Inferior parietal cortex (tissue), 1 donor: Measurements from ENCODE around the gene VMAC.

ENCODE experiments used
- DNase-seq: peaks from one replicate; pipeline ENCODE4 v3.0.0-alpha.2; 2016; ENCODE audit errors: extremely low spot score

VMAC gene

DNA sequence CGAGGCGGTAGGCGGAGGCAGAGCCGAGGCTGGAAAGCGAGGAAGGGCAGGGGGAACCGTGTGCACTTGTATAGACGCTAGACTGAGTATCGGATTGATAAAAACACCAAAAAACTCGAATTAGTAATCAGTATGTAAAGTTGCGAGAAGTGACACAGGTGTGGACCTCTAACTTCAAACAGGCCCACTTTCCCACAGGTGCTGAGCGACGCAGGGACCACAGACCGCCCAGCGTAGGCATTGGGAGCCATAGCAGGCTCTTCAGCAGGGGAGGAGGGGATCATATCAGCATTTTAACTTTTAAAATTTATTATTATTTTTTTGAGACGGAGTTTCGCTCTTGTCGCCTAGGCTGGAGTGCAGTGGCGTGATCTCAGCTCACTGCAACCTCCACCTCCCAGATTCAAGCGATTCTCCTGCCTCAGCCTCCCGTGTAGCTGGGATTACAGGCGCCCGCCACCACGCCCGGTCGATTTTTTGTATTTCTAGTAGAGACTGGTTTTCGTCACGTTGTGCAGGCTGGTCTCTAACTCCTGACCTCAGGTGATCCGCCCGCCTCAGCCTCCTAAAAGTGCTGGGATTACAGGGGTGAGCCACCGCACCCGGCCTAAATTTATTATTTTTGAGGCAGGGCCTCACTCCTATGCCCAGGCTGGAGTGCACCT is 574 bp downstream of the VMAC start:
- DNase-seq: no peak

DNA sequence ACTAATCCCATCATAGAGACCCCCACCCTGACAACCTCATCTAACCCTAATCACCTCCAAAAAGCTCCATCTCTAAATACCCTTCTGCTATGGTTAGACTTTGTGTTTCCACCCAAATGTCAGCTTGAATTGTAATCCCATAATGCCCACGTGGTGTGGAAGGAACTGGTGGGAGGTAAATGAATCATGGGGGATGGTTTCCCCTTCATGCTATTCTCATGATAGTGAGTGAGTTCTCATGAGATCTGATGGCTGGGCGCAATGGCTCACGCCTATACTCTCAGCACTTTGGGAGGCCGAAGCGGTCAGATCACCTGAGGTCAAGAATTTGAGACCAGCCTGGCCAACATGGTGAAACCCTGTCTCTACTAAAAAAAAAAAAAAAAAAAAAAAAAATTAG is 2.6 kb downstream of the VMAC start:
- DNase-seq: no peak

DNA sequence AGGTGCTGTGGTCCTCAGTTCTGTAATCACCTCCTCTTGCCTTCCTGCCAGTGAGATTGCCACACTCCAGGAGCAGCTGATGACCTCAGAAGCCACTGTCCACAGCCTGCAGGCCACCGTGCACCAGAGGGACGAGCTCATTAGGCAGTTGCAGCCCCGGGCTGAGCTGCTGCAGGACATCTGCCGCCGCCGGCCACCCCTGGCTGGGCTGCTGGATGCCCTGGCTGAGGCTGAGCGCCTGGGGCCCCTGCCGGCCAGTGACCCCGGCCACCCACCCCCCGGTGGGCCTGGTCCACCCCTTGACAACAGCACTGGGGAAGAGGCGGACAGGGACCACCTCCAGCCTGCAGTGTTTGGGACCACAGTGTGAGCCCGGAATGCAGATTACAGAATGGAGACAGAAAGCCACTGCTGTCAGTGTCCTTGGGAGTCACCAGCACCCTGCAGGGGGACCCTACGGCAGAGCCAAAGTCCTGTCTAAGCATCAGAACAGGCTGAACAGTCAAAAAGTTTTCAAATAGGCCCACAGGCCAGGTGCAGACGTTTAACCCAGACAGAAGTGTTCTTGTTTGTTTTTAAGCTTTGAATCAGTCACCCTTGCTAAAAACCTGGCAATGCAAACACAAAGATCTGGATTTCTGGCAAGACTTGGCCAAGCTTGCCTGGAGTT is 4.2 kb downstream of the VMAC start:
- DNase-seq: no peak

DNA sequence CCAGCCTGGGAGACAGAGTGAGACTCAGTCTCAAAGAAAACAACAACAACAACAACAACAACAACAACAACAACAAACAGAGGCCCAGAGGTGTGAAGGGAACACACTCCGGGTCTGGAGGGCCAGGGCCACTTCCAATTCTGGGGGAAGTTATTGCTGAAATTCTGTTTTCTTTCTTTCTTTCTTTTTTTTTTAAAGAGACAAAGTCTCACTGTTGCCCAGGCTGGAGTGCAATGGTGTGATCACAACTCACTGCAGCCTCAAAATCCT is 5.9 kb downstream of the VMAC start:
- no peak for DNase-seq

DNA sequence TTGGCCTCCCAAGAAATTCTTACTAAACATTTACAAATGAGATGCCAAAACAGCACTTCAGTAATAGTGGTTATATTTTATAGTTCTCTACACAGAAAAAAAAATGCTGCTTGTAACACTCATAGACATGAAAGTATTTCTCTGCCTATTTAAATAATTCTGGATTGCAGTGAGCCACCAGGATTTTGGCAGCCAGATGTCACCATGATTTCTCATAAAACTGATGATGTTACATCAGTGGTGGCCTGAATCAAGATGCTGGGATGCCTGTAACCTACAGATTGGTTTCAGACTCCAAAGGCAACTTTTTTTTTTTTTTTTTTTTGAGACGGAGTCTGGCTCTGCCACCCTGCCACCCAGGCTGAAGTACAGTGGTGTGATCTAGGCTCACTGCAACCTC is 6.7 kb downstream of the VMAC start:
- DNase-seq: no peak

DNA sequence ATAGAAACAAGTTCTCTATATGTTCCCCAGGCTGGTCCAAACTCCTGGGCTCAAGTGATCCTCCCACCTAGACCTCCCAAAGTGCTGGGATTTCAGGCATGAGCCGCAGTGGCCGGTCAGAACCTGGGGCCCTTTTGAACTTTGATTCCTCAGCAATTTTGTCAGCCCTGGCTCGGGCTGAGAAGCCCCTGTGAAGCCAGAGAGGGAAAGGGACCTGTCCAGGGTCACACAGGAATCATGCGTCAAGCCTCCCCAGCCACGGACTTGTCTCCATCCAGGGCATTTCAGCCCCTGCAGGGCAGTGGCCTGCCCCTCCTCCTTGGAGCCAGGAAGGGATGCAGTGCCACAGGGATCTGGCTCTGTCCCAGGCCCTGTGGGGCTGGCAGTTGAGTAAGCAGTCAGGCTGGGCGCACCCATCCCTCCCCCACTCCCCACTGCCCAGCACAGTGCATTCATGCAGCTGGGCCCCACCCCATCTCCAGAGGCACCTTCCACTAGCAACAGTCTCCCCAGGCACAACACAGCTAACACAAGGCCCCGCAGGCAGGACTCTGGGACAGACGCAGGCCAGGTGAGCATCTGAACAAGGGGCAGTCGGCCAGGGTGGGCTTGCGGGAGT is 9.2 kb downstream of the VMAC start, which contains the start of gene CAPS:
CAPS (plus strand) TSS at position 516 of the 619 bp plus-strand sequence. CDS start 153 bp downstream, outside the sequence.
- DNase-seq: no peak

DNA sequence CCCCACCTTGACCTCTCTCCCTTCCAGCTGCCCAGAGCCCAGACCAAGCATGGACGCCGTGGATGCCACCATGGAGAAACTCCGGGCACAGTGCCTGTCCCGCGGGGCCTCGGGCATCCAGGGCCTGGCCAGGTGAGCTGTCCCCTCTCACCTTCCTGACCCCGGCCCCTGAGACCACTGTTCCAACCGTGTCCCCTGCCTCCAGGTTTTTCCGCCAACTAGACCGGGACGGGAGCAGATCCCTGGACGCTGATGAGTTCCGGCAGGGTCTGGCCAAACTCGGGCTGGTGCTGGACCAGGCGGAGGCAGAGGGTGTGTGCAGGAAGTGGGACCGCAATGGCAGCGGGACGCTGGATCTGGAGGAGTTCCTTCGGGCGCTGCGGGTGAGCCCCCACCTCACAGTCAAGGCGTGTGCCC is 9.7 kb downstream of the VMAC start:
- no peak for DNase-seq

DNA sequence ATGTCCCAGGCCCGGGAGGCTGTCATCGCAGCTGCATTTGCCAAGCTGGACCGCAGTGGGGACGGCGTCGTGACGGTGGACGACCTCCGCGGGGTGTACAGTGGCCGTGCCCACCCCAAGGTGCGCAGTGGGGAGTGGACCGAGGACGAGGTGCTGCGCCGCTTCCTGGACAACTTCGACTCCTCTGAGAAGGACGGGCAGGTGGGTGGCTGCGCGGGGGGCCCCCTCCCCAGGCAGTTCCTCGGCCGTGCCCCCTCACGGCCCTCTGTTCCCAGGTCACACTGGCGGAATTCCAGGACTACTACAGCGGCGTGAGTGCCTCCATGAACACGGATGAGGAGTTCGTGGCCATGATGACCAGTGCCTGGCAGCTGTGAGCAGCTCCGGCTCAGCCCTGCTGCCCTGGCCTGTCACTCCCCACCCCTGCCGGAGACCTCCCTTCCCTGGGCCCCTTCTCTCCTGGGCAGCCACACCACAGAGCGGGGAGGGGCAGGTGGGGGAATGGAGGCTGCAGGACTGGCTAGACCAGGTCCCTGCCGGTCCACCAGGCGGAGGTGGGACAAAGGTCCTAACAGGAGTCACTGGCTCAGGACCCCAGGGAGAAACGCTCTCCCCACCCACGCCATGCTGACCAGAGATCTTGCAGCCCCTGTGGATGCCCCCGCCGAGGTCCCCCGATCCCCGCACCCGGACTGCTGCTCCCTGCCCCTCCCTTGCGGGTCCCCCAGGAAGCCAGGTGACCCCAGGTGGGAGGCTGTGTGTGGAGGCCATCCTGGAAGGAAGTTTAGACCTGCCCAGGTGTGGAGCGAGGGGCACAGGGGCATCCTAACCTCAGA is 10.5 kb downstream of the VMAC start:
- DNase-seq: no peak

DNA sequence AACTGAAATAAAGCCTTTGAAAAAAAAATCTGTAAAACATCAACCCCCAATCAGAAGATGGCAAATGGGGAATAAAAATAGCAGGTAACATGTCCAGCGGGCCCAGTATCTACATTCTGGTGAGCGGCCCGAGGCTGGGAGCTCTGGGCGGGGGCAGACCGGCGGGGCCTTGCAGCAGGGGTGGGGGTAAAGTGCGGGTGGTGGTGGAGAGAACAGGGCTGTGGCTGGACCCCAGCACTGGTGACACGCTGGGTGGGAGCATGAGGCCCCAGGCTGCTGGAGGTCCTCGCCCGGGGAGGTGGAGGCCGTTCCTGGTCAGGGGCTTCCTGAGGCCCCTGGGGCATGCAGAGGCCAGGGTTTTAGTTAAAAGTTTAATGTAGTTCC is 11.1 kb downstream of the VMAC start:
- DNase-seq: no peak

DNA sequence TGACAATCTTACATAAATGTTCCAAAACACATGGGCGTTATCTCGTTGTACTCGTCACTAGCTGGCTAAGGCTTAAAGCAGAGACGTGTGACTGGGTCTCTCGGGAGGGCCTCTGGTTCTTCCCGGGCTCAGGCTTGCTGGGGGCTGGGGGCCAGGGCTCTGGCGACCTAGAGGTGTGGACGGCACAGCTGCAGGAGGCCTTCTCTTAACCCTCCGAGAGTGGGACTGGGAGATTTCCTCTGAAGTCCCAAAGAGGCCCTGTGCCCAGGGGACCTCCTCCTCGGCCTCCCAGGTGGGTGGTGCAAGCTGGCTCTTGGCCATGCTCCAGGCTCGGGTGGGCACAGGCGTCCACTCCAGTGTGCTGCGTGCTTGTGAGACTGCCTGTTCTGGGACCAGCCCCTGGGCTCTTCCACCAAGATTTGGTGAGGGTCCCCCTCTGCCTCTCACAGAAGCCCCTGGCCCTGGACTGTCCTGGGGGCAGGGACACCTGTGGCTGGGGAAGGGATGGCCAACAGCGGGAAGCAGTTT is 11.6 kb downstream of the VMAC start:
- no peak for DNase-seq

DNA sequence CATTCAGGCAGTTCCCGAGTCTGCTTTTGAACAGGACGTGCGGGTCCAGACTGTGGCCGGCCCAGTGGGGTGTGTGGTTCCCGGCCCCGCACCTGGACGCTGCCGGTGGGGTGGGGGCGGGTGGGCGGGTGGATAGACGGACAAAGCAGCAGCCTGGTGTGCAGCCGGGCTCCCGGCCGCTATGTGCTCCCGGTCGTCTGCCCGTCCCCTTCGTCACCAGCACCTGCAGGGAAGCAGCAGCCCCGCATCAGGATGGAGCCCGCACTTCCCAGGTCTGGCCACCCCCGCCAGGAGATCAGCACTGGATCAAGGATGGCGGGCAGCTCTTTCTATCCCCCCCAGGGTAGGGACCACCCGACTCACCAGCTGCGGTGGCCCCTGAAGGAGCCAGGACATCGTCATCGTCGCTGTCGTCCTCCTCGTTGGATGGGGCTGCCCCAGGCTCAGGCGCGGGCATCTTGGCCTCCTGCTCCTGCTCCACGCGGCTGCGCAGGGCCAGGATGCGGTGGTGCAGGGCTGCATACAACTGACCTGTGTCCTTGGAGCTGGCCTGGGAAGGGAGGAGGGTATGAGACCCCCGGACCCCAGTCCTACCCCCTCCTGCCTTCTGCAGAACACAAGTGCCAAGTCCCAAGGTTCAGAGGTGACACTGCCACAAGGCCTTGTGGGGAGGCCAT is 12.9 kb downstream of the VMAC start:
- DNase-seq: no peak

DNA sequence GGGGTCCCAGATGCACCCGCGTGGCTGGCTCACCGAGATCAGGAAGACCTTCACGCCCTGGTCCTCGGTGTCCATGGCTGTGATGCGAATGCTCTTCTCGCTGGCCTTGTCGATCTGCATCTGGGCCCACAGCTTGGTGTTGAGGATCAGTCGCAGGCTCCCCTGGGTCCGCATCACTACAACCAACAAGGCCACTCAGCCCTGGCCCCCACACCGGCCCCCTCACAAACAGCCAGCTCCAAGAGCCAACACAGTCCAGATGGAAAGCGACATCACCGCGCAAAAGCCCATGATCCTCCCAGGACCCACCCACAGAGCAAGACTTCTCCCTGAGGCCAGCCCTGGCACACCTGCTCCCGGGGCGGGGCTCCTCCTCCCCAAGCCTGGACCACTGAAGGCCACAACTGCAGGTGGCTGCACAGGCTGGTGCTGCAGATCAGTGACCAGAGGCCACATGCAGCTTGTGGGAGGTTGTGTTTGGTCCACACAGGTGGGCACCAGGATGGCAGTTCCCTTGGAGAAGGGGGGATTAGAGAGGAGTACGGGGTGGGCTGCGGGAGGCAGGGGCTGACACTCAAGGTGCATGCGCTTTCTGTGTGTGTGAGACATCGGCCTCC is 13.9 kb downstream of the VMAC start:
- DNase-seq: no peak

DNA sequence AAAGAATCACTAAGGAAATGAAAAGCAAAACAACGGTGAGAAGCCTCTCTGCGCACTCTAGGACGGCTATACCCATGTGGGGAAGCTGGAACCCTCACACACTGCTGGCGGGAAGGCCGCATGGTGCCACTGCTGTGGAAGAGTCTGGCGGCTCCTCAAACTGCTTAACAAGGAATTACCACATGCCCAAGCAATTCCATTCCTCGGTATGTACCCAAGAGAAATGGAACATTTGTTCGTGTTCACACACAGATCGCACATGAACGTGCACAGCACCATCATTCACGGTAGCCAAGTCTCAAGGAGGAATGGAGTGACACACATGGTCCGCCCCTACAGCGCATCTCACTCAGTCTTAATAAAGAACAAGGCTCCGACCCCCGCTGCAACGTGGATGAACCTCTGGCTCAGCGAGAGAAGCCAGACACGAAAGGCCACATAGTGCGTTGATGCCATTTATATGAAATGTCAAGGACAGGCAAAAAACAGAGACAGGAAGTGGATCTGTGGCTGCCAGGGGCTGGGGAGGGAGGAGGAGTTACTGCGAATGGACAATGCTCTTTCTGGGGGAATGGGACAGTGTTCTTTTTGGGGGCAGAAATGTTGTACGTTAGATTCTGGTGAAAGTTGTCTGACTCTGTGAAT is 17.0 kb downstream of the VMAC start:
- DNase-seq: no peak

DNA sequence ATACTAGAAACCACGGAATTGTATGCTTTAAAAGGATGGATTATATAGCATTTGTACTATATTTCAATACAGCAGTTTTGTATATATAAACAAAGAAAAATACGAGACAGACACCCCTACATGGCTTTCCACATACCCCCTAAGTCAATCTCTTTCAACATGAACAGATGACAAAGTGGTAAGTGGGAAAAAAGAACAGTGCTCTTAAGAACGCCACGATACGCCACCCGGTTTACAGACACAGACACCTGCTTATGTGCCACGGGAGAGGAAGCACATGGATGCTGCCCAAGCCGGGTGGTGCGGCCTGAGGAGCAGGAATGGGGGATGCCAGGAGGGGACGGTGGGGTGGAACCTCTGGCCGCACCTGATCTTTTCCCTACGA is 17.5 kb downstream of the VMAC start:
- DNase-seq: no peak

DNA sequence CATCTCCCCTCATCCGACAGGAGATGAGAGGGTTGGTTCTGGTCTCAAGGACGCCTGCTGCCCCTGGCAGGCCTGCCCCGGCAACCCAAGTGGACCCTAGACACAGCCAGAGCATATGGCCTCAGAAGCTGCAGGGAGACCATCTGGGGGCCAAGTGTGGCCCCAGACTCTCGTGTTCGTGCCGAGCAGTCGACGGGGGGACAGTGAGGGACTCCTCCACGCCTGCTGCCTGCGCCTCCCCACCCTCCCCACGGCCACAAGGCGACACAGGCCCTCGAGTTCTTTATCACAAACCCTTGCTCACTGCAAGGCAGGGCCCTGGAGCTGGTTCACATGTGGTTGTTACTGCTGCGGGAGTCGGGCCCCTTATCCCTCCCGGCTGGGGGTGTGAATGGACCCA is 18.7 kb downstream of the VMAC start:
- no peak for DNase-seq

DNA sequence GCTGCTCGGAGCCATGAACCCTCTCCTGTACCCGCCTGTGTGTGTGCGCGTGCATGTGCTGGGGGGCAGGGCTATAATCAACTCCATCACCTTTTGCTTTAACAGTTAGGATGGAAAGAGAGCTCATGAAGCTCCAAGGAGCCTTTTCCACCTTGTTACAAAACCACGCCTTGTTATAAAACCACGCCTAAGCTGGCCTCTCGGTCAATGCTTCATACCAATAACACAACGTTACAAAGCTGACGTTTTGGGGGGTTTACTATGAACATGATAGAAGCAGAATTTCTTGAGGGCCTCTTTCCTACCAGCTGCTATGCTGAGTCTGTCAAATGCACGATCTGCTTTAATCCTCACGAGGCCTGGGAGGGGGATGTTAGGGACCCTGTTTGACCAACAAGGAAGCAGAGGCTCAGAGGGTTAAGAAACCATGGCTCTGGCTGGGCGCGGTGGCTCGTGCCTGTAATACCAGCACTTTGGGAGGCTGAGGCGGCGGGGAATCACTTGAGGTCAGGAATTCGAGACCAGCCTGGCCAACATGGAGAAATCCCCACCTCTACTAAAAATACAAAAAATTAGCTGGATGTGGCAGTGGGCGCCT is 21.3 kb downstream of the VMAC start:
- DNase-seq: no peak

DNA sequence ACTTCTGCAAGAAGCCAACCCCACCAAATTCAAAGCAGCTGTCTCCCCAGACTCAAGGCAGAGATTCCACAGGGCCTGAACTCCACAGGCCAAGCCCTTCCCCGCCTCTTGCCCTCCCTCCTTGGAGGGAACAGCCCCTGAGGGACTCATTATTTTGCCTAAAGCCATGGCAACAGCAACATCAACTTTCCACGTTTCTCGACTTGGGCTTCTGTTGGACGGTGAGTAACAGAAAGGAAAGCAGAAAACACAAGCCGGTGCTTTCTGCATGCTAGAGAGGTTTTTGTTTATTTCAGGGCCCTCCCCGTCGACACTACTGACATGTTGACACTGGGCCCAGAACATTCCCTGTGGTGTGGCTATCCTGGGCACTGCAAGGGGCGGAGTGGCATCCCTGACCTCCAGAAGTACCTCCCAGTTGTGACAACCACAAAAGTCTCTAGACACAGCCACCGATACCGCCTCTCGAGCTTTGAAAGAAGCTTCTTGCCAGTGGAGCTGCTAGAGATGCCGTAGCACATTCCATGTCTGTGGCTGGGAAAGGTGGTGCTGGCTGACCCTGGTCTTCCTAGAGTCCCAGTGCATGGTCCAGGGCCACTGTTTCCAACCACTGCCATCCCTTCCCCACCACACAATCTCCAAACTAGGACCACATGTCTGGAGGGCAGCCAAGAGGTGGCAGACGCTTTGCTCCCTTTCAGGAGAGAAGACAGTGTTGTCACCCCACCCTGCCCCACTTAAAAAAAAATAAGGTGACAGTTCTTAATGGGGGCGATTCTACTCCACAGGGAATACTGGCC is 22.2 kb downstream of the VMAC start:
- DNase-seq: no peak

DNA sequence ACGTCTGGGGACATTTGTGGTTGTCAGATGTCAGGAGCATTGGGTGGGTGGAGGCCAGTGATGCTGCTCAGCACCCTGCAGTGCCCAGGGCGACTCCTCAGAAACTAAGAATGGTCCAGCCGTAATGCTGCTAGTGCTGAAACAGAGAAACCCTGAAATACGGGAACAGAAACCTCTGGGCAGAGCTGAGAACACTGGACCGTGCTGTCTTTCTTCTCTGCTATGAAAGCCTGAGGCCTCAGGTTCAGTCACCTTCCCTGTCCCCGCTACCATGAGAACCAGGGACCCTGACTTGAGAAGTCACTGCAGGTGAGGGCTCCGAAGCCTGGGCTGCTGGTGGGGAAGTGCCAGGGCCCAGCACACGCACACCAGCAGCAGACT is 22.8 kb downstream of the VMAC start:
- DNase-seq: no peak

DNA sequence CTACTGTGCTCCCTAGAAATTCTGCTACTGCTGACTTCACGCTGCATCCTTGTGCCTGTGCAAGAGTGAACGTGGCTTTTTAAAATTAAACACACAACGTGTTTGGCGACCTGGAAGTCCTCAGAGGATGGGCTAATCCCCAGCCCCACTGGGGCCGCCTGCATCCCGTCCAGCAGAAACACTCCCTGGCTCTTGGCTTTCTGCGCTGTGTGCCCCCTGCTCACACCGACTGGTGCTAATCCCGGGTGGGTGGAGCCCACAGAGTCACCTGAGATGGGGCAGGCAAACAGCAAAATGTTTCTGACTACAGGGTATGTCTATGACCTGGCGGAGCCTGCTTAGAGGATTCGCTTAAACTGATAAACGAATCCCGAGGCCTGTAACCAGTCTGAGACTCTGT is 24.5 kb downstream of the VMAC start:
- DNase-seq: no peak

DNA sequence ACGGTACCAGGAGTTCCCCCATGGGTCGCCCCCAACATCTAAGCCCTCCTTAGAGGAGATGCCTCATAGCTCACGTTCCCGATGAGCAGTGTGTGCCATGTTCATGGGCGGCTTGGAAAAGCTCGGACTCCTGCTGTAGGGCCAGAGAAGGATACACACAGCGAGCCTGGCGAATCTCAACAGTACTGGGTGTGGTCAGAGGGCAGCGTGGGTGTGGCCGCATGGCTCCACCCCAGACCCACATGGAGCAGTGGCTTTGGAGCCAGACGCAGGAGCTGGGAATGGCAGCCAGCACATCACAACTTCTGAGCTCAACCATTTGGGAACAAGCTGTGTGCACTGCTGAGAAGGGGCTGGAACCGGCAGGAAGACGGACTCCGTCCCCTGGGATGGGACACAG is 25.0 kb downstream of the VMAC start:
- no peak for DNase-seq
